Activated T-cell treated with anti-CD3 and anti-CD28 coated beads for 1 hour (primary cell): Measurements from ENCODE around the gene ELAPOR1.
"Not testable (repeated sequence)": the region's sequence is repeated elsewhere in the genome, so short reads cannot be mapped to it uniquely, and the experiment has no call there.

ENCODE experiments used
- DNase-seq: peaks from one replicate; pipeline ENCODE4 v3.0.0-alpha.2; 2020; ENCODE audit warnings: low read depth

The ELAPOR1 gene

GRCh38 chr1:109138358-109138757 lies 24.4 kb downstream of the ELAPOR1 start:
- DNase-seq, result no peak

DNA sequence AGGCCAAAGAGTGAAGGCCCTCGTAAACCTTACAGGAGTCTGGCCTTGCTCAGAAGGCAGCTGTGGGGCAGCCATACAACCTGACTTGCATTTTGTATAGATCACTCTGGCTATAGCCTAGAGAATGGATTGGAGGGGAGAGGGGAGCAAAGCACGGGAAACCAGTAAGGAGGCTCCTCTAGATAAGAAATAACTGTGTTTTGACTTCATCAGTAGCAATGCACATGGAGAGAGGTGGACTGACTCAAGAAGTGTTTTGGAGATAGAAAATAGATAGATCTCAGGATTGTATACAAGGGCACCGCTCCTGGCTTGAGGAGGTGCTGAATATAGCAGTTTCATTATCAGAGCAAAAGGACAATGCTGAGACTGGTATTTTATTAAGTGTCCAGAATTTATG lies 26.5 kb downstream of the ELAPOR1 start:
- DNase-seq, result no peak

GRCh38 chr1:109142260-109142659 lies 28.3 kb downstream of the ELAPOR1 start:
- DNase-seq, result no peak

GRCh38 chr1:109142725-109143124 lies 28.8 kb downstream of the ELAPOR1 start:
- not testable (repeated sequence) for DNase-seq

DNA sequence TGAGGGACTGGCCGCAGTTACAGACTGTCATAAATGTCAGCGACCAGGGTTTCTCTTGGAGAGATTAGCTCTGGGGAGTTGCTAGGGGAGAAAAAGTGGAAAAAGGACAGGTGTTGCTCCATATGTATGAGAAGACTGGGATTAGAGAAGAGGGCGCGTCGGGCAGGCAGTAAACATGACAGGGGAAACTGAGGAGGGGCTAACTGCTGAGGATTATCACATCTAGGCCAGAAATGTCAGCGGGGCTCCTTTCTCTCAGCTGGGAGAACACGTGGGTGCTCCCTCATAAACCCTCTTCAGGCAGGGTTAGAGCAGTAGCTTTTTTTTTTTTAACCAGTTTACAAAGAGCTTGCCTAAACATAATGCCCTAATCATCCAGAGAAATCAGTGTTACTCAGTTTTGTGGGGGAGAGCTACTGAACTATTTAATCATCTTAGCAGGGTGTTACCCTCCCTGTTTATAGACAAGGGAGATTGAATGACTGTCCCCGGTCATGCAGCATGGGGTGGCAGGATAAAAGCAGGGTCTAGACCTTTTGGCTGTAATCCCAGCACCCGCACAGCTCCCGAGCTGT lies 35.2 kb downstream of the ELAPOR1 start:
- no peak for DNase-seq

GRCh38 chr1:109149874-109150601 lies 36.1 kb downstream of the ELAPOR1 start:
- no peak for DNase-seq

DNA sequence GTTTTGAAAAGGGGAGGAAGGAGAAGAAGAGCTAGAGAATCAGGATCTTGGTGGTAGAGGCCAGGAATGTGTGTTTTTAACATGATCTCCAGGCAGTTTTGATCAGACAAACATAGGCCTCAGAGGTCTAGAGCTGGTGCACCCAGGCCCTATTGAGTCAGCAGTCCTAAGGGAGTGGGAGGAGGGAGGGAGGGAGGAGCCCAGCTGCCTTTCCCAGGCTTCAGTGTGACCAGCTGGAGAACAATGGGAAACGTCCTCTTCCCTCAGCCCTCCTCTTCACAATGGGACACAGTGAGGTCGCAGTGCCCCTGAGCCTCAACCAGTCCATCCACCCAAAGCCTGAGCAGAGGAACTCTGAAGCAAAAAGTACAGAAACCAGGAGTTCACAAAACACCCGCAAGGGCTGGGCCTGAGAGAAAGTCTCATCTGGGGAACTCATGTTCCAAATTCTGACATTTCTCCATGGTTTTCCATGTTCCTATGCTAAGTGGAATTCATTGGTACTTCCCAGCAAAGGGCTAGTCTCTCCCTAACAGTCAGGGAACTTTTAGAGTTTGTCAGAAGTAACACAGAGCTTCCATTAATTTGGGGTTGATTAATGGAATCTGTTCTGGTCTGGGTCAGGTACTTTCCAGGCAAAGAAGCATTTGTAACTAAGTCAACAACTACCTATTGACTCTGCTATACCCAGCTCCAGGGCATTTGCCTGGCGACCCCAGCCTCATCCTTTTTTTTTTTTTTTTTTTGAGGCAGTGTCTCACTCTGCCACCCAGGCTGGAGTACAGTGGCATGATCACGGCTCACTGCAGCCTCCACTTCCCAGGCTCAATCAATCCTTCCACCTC lies 37.5 kb downstream of the ELAPOR1 start:
- no peak for DNase-seq

- no peak for DNase-seq
These were observed 38.3 kb downstream of the ELAPOR1 start for GRCh38 chr1:109152196-109152595.

- no peak for DNase-seq
These were observed 43.0 kb downstream of the ELAPOR1 start for GRCh38 chr1:109156916-109157385.

GRCh38 chr1:109158433-109158832 lies 44.5 kb downstream of the ELAPOR1 start:
- no peak for DNase-seq

GRCh38 chr1:109159326-109159725 lies 45.4 kb downstream of the ELAPOR1 start:
- no peak for DNase-seq

- no peak for DNase-seq
These were observed 46.3 kb downstream of the ELAPOR1 start for GRCh38 chr1:109160071-109160840.

GRCh38 chr1:109161858-109162606 lies 48.1 kb downstream of the ELAPOR1 start:
- DNase-seq, result no peak

DNA sequence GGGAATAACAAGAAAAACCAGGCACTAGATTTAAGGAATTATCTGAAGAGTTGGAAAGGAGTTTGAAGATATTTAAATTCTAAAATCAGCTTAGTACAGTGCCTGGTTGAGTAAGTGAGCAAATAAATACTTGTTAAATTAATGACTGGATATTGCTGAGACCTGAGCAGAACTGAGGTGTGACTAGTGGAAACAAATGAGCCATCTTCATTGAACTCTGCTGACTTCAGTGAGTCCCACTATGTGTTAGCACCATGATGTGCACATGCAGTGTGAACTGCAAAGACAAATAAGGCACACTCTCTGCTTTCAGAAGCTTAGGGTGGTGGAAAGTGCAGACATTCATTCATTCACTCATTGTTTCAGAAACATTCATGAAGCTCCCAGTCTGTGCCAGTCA lies 48.7 kb downstream of the ELAPOR1 start:
- no peak for DNase-seq

DNA sequence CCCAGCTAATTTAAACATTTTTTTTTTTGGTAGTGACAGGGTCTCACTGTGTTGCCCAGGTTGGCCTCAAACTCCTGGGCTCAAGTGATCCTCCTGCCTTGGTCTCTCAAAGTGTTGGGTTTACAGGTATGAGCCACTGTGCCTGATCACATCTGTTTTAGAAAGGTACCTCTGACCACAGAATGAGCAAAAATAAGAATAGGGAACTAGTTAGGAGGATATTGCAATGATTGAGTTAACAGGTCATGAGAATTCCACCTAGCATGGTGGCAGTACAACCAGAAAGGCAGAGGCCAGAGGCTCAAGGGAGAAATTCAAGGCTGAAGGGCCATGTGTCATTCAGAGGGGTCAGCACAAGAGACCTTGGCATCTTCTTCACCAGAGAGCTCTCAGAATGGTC lies 49.6 kb downstream of the ELAPOR1 start:
- DNase-seq, result no peak
